Activated CD4-positive, alpha-beta T cell treated with anti-CD3 and anti-CD28 coated beads, Interleukin-2, amount 50 U/mL, for 24 hours (primary cell): Measurements from ENCODE around the gene GIPR.
"Not testable (repeated sequence)": the region's sequence is repeated elsewhere in the genome, so short reads cannot be mapped to it uniquely, and the experiment has no call there.

Experiments
- DNase-seq, 2 donors: peaks; one replicate each; pipeline ENCODE4 v3.0.0-alpha.2; 2020; ENCODE audit warnings: low read depth in 1 of 2, low spot score in 1 of 2

The GIPR gene

DNA sequence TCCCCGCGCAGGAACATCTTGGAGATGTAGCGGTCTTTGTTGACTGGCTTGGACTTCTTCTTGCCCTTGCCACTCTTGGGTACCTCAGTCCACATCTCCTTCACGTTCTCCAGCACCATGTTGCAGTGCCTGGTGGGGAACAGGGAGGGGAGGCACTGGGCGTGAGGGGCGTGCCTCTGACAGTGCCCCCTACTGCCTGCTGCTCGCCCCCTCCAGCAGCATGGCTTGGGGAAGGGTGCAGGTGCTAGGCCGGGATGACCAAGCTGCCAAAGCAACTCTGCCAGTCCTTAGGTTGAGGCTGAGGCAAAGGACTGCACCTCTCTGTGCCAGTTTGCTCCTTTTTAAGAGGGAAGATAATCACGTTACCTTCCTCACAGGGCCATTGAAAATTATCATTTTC, 19.6 kb downstream of the GIPR start:
- no peak for DNase-seq

DNA sequence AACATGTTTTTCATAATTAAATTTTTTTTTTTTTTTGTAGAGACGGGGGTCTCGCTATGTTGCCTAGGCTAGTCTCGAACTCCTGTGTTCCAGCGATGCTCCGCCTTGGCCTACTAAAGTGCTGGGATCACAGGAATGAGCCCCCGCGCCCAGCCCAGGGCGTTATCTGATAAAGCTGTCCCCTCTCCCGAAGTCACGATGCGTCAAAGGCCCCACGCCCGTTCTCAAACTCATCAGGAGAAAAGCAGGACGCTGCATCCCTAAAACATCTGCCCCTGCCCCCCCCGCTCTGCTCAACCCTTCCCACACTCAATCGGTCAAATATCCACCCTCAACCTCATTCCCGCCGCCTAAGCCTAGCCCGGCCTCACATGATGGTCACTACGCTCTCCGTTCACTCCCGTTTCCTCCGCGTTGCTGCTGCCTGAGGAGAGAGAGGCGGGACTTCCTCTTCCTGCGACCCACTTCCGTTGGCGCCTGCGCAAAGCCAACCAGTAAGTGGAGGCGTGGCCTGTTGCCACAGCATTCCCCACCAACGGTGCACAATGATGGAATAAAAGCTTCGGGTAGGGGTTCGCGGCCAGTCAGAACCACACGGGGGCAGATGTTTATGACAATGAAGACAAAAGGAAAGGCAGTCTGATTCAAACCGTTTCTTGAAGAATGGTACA, 23.6 kb downstream of the GIPR start, which contains the start of gene SNRPD2:
Gene SNRPD2 (minus strand): TSS at position 438 of the 671 bp plus-strand sequence. CDS start 65 bp downstream, at position 373.
- peak in 1 of 2 donors; percentile 93 for DNase-seq

DNA sequence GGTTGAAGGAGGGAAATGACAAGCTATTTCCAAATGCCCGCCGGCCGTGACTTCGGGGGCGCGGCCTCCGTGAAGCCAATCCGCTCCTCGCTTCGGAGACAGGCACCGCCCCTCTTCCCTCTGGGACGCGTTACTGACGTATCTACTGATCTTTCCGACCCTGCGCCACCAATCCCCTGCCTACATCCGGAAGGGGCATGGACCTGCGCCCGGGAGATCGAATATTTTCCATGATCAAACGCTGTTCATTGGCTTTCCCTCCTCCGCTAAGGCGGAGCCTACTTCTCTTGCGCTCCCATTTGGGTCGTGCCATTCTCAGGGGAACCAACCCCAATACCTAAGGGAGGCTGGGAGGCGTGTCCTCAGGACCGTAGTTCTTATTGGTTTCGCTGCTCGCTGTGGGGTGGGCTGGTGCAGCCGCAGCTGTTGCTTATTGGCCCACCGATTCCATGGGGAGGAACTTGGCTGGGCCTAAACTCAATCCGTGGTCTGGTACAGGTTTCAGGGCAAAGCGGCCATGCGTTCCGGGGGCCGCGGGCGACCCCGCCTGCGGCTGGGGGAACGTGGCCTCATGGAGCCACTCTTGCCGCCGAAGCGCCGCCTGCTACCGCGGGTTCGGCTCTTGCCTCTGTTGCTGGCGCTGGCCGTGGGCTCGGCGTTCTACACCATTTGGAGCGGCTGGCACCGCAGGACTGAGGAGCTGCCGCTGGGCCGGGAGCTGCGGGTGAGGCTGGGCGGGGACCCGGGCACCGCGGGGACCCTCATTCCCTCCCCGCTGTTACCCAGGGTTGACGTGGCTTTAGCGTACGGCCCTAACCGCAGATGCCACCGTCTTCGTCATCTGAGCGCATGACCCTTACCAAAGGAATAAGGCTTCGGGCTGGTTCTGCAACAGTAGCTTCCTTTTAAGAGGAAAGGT, 24.4 kb downstream of the GIPR start, which contains the start of gene QPCTL:
Gene QPCTL (plus strand): TSS at position 480 of the 919 bp plus-strand sequence. CDS start 38 bp downstream, at position 518.
- peak; percentile 92 to 97 for DNase-seq

DNA sequence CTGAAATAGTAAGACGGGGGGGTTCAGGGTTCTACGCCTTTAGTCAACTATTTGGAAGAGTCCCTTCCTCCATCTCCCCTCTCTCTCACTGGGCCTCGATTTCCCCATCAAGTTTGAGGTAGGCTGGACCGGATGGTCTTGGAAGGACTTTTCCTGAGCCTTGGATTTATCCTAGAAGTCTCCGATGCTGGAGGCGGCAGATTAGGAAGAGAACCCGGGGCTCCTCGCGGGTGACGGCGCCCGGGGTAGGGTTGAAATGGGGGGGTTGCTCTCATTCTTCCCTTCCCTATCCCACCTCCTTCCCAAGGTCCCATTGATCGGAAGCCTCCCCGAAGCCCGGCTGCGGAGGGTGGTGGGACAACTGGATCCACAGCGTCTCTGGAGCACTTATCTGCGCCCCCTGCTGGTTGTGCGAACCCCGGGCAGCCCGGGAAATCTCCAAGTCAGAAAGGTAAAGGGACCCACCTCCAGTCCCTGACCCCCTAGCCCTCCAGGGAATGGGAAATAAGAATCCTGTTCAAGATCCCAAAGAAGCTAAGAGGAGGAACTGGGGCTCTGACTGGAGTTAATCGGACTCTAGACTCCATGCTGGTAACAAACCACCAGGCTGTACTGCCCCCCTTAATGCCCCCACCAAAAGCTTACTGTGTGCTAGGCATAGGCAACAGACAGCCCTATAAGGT, 25.2 kb downstream of the GIPR start:
- DNase-seq: peak; percentile 66 to 68

DNA sequence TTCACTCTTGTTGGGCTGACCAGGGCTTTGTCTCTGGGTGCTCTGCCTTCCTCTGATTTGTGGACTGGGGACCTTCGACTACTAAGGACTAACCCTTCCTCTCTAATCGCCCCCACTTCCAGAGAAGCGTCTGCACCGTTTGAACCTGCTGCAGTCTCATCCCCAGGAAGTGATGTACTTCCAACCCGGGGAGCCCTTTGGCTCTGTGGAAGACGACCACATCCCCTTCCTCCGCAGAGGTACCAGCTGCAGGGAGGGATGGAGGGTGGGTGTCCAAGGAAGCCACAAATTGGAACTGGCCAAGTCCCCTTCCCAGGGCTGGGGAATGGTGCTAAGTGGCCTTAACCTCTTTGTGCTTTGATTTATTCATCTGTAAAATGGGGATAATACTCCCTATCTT, 33.7 kb downstream of the GIPR start:
- no peak for DNase-seq

DNA sequence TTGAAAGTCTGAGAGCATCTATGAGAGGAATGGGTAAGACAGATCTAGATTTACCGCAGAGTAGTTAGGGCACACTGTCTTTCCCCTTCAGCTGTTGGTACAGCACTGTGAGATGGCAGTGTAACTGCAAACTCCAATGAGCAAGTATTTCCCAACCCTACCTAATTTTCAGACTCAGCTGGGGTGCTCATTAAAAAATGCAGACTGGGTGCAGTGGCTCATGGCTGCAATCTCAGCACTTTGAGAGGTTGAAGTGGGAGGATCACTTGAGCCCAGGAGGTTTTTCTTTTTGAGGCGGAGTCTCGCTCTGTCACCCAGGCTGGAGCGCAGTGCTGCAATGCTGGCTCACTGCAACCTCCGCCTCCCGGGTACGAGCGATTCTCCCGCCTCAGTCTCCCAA, 37.1 kb downstream of the GIPR start:
- DNase-seq: no peak

DNA sequence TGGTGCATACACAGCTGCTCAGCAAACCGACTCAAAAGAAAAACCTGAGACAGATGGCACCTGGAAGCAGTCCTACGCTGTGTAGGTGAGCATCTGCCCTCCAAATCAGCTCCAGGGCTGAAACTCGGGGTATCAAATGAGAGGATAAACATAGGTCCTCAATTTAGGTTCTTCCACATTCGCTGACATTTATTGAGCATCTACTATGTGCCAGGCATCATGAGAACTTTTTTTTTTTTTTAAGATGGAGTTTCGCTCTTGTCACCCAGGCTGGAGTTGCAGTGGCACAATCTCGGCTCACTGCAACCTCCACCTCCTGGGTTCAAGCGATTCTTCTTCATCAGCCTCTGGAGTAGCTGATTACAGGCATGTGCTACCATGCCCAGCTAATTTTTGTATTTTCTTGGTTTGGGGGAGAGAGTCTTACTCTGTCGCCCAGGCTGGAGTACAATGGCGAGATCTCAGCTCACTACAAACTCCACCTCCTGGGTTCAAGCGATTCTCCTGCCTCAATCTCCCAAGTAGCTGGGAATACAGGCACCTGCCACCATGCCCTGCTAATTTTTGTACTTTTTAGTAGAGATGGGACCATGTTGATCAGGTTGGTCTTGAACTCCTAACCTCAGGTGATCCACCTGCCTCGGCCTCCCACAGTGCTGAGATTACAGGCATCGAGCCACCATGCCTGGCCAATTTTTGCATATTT, 37.8 kb downstream of the GIPR start:
- no peak for DNase-seq

DNA sequence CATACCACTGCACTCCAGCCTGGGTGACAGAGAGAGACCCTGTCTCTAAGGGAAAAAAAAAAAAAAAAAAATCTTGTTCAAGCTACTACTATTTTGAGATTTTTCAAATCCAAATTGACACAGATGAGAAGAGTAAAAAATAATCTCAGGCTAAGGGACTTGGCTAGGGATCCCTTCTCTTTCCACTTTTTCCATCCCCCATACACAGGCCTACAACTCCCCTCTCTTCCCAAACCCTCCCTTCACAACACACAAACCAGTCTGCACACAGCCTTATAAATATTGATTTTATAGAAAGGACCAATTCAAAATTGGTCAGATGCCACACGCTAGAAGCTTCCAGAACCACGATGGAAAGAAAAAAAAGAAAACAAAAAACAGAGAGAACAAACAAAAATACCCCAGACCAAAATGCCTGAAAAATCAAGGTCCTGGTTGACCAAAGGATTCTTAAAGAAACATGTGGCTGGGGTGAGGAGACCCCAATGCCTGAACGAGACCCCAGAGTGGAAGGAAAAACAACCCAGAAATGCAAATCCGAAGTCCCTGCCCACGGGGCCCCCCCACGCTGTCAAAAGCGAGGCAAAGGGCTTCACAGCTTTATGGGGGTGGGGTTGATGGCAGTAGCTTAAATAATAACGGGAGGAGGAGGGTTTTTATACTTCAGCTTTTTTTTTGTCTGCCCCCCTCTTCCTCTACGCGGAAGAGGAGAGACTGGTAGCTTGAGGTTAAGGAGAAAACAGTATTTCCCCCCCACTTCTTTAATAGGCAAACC, 42.5 kb downstream of the GIPR start:
- DNase-seq: no peak

DNA sequence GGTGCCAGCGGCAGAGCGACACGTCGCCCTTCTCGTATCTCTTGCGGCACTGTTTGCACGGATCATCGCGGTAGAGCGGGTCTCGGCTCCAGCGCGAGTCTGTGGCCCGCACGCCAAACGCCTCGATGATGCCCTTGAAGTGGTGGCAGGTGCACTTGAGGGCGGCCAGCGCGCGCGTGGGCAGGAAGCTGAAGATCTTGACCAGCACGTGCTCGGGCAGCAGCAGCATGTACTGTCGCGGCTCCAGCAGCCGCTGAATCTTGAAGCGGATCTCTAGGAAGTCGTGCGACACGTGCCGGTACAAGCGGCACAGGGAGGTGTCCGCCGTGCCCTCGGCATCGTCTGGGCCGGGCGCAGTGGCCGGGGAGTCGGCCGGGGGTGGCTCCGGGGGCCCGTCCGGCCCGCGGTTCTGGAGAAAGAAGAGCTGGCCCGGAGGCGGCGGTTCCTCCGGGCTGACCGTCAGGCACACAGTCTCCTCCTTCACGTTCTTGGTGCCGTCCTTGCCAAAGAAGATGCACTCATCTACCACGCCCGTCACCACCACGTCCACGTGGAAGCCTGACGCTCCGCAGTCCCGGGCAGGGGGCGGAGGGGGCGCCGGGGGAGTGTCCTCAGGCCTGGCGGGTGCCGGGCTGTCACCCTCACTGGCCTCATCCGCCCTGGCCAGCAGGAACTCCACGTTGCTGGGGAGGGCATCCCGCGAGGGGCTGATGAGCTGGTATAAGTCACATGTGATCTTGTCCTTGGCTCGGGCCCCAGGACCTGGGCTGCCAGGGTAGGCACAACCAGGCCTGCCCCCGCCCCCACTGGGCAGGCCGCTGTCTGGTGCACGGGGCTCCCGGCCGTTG, 44.1 kb downstream of the GIPR start:
- no peak for DNase-seq

DNA sequence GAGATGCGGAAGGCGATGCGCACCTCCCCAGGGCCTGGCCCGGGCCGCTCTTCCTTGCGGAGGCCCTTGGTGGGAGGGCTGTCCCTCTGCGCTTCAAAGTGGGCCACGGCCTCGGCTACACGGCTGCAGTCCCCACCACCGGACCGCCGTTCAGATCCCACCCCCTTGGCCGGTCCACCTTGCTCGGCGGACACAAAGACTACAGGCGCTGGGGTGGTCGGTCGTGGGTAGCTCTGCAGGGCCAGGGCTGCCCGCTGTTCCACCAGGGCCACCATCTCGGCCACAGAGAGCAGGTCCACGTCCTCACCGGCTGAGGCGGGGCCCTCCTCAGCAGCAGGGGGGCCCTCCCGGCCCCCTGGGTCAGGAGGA, 44.7 kb downstream of the GIPR start:
- no peak for DNase-seq

DNA sequence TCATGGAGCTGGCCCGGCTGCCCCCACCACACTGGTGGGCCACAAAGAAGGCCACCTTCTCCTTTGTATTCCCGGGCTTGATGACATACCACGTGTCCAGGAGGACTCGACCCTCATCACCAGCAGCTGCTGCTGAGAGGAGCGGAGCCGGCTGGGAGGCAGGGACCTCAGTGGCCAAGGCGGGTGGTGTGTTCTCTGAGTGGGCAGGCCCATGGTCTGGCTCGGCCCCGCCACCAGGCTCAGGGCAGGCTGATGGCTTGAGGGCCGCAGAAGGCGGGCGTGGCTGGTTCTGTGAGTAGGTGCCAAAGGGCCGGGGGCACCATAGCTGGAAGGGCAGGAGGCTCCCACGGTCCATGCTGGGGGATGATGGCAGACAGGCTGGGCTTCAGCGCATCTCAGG, 45.1 kb downstream of the GIPR start:
- DNase-seq: no peak

DNA sequence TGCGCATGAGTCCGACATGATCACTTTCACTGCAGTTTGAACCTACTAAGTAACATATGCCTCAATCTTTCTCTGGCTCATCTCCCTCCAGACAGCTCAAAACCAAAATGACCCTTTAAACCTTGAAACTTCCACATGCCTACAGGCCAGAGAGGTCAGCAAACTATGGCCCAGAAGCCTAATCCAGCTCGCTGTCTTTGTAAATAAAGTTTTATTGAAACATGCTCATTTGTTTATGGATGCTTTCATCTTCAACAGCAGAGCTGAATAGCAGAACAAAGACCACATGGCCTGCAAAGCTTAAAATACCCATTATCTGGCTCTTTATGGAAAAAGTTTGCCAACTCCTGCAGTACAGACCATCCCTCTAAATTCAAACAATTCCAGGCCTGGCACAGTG, 47.1 kb downstream of the GIPR start:
- no peak for DNase-seq

DNA sequence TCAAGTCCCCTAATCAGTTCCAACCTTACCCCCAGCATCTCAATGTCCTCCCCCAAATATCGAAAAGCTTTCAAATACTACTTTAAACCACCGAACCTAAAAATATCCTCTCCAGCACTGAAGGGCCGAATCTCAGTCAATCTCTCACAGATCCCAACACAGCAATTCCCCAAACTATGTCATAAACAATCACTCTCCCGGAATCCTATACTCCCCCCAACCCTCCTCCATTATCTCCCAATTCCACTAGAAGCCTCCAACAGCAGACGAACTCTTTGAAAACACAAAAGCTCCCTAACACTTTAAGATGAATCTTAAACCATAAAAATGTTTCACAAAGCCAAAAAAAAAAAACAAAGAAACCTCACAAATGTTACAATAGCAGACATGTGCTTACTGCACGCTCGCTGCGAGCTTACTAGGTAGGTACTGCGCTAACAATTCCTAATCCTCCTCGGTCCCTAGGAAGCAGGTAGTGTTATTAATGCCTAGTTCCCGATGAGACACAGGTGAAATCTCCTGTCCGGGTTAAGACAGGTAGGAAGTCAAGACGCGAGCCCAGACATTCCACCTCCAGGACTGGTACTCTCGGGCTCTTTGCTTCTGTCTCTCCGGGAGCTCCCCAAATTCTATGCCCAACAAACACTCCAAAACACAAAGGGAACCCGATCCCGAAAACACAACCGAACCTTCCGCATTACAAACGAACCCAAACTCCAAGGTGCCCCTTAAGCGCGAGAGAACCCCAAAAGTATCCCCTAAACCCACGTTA, 48.5 kb downstream of the GIPR start:
- peak; percentile 8 to 16 for DNase-seq

DNA sequence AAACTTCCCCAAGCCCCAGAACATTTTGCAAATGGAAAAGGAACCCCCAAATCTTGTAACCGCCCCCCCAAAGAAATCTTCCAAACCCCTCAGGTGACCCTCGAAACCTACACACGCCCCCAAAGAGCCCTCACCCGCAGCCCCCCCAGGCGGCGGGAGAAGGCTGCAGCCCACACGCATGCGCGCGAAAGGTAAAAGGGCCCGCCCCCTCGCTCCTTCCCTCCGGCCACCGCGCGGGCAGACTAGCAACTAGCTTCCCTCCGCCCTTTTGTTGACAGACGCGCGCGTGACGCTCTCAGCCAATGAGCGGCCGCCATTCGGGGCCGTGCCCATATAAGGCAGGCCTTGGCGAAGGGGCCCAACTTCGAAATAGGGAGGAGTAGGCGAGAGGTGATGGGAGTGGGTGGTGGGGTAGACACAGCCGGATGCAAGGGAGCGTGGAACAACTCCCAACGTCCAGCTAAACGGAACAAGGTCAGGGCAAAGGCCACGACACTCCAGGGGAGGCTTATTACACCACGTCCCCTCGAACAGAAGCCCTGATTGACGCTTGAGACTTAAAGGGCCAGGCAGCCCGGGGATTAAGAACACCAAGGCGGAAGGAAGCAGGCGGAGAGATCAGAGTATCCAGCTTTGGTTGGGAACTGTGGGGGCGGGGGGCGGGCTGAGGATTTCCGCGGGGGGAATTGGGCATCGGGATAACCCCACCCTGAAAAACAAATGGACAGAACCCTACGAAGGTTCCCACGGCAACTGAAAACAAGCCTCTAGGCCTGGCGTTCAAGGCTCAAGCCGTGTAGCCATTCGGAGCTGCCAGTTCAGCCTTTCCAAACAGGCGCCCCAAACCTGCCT, 49.3 kb downstream of the GIPR start:
- DNase-seq: peak; percentile 89 to 96

DNA sequence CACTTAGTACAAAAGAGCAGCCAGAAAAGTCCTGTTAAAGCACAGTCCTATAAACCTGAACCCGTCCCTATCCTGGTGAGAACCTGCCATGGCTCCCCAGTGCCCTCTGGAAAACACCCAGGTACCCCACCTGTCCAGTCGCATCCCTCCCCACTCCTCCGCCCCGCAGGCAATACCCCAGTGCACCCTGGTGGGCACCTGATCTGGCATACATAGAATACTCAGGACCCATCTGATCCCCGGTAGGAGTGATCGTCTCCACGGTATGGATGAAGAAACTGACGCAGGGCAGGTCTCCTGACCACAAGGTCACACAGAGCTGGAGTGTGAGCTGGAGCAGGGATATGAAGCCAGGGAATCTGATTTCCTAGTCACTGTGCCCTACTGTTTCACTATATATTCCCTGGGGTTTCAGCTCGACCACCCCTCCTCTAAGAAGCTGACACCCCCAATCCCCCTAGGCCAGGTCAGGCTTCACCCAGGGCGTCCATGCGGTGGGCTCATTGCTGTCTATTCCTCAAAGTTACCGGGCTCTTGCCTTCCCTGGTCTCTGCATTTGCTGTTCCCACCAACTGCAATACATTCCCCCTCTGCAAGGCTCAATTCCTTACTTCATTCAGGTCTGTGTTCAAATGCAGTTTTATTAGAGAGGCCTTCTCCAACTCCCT, 50.1 kb downstream of the GIPR start:
- no peak for DNase-seq

DNA sequence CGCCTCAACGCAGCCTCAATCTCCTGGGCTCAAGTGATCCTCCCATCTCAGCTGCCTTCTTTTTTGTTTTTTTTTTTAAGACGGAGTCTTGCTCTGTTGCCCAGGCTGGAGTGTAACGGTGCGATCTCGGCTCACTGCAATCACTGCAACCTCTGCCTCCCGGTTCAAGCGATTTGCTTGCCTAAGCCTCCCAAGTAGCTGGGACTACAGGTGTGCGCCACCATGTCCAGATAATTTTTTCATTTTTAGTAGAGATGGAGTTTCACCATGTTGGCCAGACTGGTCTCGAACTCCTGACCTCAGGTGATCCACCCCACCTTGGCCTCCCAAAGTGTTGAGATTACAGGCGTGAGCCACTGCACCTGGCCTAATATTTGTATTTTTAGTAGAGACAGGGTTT, 52.0 kb downstream of the GIPR start:
- DNase-seq: not testable (repeated sequence)

DNA sequence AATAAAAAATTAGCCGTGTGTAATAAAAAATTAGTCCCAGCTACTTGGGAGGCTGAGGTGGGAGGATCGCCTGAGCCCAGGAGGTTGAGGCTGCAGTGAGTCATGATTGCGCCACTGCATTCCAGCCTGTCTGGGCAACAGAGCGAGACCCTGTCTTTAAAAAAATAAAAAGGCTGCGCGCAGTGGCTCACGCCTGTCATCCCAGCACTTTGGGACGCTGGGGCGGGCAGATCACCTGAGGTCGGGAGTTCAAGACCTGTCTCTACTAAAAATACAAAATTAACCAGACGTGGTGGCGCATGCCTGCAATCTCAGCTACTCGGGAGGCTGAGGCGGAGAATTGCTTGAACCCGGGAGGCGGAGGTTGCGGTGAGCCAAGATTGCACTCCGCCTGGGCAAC, 60.7 kb downstream of the GIPR start:
- not testable (repeated sequence) for DNase-seq
